K562 (cell line): ENCODE data around the gene GJB2. TPM values are rescaled to one million over a fixed set of nuclear protein-coding genes. Genes with fewer than 3 reads are reported as not detected.

Experiments used
- HDAC2 ChIP-seq: fragments of 450-650 bp; IDR thresholded peaks from 2 replicates; pipeline ENCODE4 v1.6.1; 2016; ENCODE audit warnings: mild to moderate bottlenecking
- MTA2 ChIP-seq: fragments of 450-650 bp; IDR thresholded peaks from 2 replicates; pipeline ENCODE4 v1.6.1; 2016; ENCODE audit warnings: low read depth
- PHB2 ChIP-seq: fragments of 450-650 bp; IDR thresholded peaks from 2 replicates; pipeline ENCODE4 v1.6.1; 2017; ENCODE audit warnings: low read depth
- polyA plus RNA-seq, 8 experiments: library from polyadenylated mRNA; depleted of rRNA in 4 of 8; stranded (reverse) in 5 of 8; unstranded in 3 of 8; fragments of >200 nt; fragmentation: Nextera tagmentation in 2 of 8; fragmentation: Illumina TruSeq in 1 of 8; extraction: Ambion mirVana in 2 of 8; extraction: Trizol in 1 of 8; gene quantifications; 2 replicates each; pipeline versions ENCODE4 v1.2.1 to v1.2.3, GENCODE V29; 2011 to 2014; ENCODE audit warnings: inconsistent platforms in 1 of 8, missing spikeins in 1 of 8
- total RNA-seq, 7 experiments: library from RNA; depleted of rRNA in 6 of 7; stranded (reverse); fragments of >200 nt in 6 of 7; fragmentation: Illumina TruSeq in 2 of 7; extraction: Trizol in 2 of 7; gene quantifications; 2 replicates each; pipeline versions ENCODE4 v1.2.1 to v1.2.3, GENCODE V29; 2011 to 2021; ENCODE audit warnings: low replicate concordance in 1 of 7
- TF ChIP-seq, protein P1 (sequence below): fragments of 200-800 bp; sonication (Bioruptor generic); IDR thresholded peaks from 2 replicates; pipeline ENCODE4 v1.6.1; 2017; ENCODE audit warnings: missing genetic modification characterization, missing compliant biosample characterization
- TF ChIP-seq, protein P2 (sequence below): sonication (generic); formaldehyde crosslinking; IDR thresholded peaks from 2 replicates; pipeline ENCODE4 v1.8.1; 2023; ENCODE audit warnings: mild to moderate bottlenecking, missing genetic modification reagents

The GJB2 gene
- total and polyA plus RNA-seq, 9 of the 15 experiments (the other 6 are each of a cell fraction or from before 2014, with no cell fraction given): not detected

DNA sequence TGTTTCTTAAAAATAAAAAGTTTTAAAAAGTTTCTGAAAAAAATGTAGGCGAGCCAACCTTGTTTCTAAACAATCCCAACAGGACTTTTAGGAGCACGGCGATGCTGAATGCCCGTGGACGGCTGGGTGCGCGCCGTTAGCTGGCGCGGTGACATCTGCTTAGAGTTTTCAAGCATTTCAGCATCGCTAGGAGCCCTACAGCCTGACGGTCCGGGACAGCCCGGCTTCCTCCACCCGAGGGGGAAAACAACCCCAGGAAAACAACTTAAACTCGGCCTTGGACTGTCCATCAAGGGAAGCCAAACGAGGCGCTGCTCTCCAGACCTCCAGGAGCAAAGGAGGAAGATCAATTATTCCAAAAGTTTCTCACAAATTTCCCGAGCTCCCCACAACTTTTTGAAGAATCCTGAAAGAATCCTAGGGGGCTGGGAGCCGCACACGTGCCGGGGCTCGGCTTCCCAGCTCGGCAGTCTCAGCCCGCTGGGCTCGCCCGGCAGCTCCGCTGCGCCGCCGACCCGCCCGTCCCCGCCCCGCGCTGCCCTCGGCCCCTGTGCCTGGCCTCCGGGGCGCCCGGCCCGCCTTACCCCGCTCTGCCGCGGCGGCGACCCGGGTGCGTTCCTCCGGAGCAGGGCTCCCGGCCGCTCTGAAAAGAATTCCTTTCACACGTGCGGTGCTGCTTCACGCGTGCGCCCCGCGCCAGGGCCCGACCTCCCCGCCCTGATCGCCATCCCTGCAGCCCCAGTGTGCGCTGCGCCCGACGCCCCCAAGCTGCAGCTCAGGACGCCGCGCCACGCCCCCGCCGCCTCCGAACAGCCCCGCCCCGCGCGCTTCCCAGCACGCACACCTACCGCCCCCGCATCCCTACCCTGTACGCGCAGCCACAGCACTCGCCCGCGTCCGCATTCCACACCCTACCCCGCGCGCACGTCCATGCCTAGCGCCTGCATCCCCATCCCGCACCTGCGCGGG is 32.1 kb downstream of the GJB2 start, which contains the start of gene GJA3 (continued):
- TF ChIP-seq, protein P1, sequence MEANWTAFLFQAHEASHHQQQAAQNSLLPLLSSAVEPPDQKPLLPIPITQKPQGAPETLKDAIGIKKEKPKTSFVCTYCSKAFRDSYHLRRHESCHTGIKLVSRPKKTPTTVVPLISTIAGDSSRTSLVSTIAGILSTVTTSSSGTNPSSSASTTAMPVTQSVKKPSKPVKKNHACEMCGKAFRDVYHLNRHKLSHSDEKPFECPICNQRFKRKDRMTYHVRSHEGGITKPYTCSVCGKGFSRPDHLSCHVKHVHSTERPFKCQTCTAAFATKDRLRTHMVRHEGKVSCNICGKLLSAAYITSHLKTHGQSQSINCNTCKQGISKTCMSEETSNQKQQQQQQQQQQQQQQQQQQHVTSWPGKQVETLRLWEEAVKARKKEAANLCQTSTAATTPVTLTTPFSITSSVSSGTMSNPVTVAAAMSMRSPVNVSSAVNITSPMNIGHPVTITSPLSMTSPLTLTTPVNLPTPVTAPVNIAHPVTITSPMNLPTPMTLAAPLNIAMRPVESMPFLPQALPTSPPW (CRISPR knock-in tag): no peak
- TF ChIP-seq PHB2: no peak
- no peak for TF ChIP-seq MTA2
- no peak for TF ChIP-seq HDAC2
- TF ChIP-seq, protein P2, sequence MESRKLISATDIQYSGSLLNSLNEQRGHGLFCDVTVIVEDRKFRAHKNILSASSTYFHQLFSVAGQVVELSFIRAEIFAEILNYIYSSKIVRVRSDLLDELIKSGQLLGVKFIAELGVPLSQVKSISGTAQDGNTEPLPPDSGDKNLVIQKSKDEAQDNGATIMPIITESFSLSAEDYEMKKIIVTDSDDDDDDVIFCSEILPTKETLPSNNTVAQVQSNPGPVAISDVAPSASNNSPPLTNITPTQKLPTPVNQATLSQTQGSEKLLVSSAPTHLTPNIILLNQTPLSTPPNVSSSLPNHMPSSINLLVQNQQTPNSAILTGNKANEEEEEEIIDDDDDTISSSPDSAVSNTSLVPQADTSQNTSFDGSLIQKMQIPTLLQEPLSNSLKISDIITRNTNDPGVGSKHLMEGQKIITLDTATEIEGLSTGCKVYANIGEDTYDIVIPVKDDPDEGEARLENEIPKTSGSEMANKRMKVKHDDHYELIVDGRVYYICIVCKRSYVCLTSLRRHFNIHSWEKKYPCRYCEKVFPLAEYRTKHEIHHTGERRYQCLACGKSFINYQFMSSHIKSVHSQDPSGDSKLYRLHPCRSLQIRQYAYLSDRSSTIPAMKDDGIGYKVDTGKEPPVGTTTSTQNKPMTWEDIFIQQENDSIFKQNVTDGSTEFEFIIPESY: 0 out of 2 replicates have a peak, but pooled peaks have one; percentile 41
